AG10803 (cell line): ENCODE data around the gene MFSD8.

Experiments
- DNase-seq: peaks from one replicate; pipeline ENCODE4 v3.0.0; 2010; ENCODE audit warnings: low read depth
- H3K4me3 ChIP-seq: 2 replicates; pipeline ENCODE4 v1.5.1; 2011; ENCODE audit warnings: mild to moderate bottlenecking, low read length, control low read depth
- CTCF ChIP-seq: conservative IDR thresholded peaks from 2 replicates; pipeline ENCODE4 v1.5.1; 2011; ENCODE audit warnings: mild to moderate bottlenecking, low read length, control low read depth, inconsistent platforms

MFSD8 gene

GRCh38 chr4:127896528-127896927 is 68.4 kb downstream of the MFSD8 start:
- H3K4me3 ChIP-seq, result no peak overlapping the region
- TF ChIP-seq CTCF, result no peak
- no peak for DNase-seq

- no peak overlapping the region for H3K4me3 ChIP-seq
- TF ChIP-seq CTCF, result no peak
Measured at GRCh38 chr4:127896069-127896468, 68.9 kb downstream of the MFSD8 start.

GRCh38 chr4:127889903-127890302 is 75.1 kb downstream of the MFSD8 start:
- peak; percentile 32 for DNase-seq
- TF ChIP-seq CTCF, result no peak
- H3K4me3 ChIP-seq, result no peak overlapping the region

More at GRCh38 chr4:127896069-127896468, 68.9 kb downstream of the MFSD8 start:
- DNase-seq, result no peak

GRCh38 chr4:127888559-127888958 is 76.4 kb downstream of the MFSD8 start:
- no peak for TF ChIP-seq CTCF
- DNase-seq, result no peak
- H3K4me3 ChIP-seq, result no peak overlapping the region

GRCh38 chr4:127881563-127881864 is 83.5 kb downstream of the MFSD8 start:
- DNase-seq, result no peak
- peak overlapping the region; percentile 91 for H3K4me3 ChIP-seq
- no peak for TF ChIP-seq CTCF

GRCh38 chr4:127880763-127881562 is 84.0 kb downstream of the MFSD8 start, which contains the start of gene PLK4:
Gene PLK4 (plus strand): TSS chr4:127880893. CDS start chr4:127881135, 242 bp downstream.
- peak; percentile 92 for DNase-seq
- no peak for TF ChIP-seq CTCF
- H3K4me3 ChIP-seq, result peak within 1 kb of the TSS; percentile 91

GRCh38 chr4:127875791-127876190 is 89.2 kb downstream of the MFSD8 start:
- TF ChIP-seq CTCF, result no peak
- no peak overlapping the region for H3K4me3 ChIP-seq
- peak; percentile 91 for DNase-seq
